H1 (cell line): ENCODE measurements around the gene MAP1B. TPM values are rescaled to one million over a fixed set of nuclear protein-coding genes. Genes with fewer than 3 reads are reported as not detected.

ENCODE experiments used
- CTCF ChIA-PET: fragments of 300-600 bp; sonication (Branson Sonifier 250); formaldehyde crosslinking; loops from one replicate; lab custom pipeline; 2021; ENCODE audit not compliant: partially characterized antibody; lab: Charles Lee
- POLR2A ChIA-PET: fragments of 300-600 bp; sonication (Branson Sonifier 250); formaldehyde crosslinking; loops from one replicate; lab custom pipeline; 2021; ENCODE audit warnings: inconsistent platforms; ENCODE audit not compliant: partially characterized antibody; lab: Charles Lee
- DNase-seq, 2 experiments: peaks; one replicate each; pipeline versions ENCODE4 v3.0.0 to v3.0.0-alpha.2; 2010 to 2022; ENCODE audit warnings: low spot score in 2 of 2, low read depth in 1 of 2, mixed read lengths in 1 of 2
- FAIRE-seq: peaks from 2 replicates; lab custom pipeline; 2011; peaks lifted over from hg19 to GRCh38; lab: Jason Lieb, UNC
- H2AFZ ChIP-seq: 2 replicates; pipeline ENCODE4 v1.8.1; 2012; ENCODE audit warnings: low read length, inconsistent platforms
- H2AK5ac ChIP-seq: 2 replicates; pipeline ENCODE4 v1.6.1; 2013; ENCODE audit warnings: low read depth, low read length
- H2BK120ac ChIP-seq: replicated peaks from 2 replicates; pipeline ENCODE3; 2013; ENCODE audit warnings: low read depth, low read length, inconsistent platforms
- H2BK12ac ChIP-seq: 2 replicates; pipeline ENCODE4 v1.6.1; 2013; ENCODE audit warnings: low read depth, low read length
- H2BK15ac ChIP-seq: 2 replicates; pipeline ENCODE4 v1.6.1; 2013; ENCODE audit warnings: low read length
- H2BK20ac ChIP-seq: 2 replicates; pipeline ENCODE4 v1.6.1; 2013; ENCODE audit warnings: low read length
- H2BK5ac ChIP-seq: 2 replicates; pipeline ENCODE4 v1.6.1; 2013; ENCODE audit warnings: low read depth, low read length
- H3K14ac ChIP-seq: 2 replicates; pipeline ENCODE4 v1.6.1; 2013; ENCODE audit warnings: inconsistent platforms; ENCODE audit not compliant: insufficient read length
- H3K18ac ChIP-seq: 2 replicates; pipeline ENCODE4 v1.6.1; 2013; ENCODE audit warnings: low read length; ENCODE audit errors: extremely low read depth
- H3K23ac ChIP-seq: 2 replicates; pipeline ENCODE4 v1.6.1; 2013; ENCODE audit warnings: inconsistent platforms; ENCODE audit not compliant: insufficient read length
- H3K23me2 ChIP-seq: 2 replicates; pipeline ENCODE4 v1.6.1; 2013; ENCODE audit warnings: low read depth, low read length
- H3K27ac ChIP-seq: 2 replicates; pipeline ENCODE4 v1.6.1; 2011; ENCODE audit warnings: low read depth, low read length, inconsistent platforms
- H3K27me3 ChIP-seq, 4 experiments: replicated peaks in 1 of 4; 1 replicate in 1 of 4; 2 replicates in 3 of 4; pipeline versions ENCODE4 v1.6.1 to v1.8.1; 2011 to 2013; ENCODE audit warnings: low read length in 3 of 4, mild to moderate bottlenecking in 3 of 4, inconsistent platforms in 2 of 4, mixed read lengths in 2 of 4, moderate library complexity in 1 of 4; ENCODE audit not compliant: control insufficient read depth in 3 of 4, insufficient read depth in 3 of 4; ENCODE audit errors: extremely low read depth in 1 of 4
- H3K36me3 ChIP-seq, 4 experiments: 2 replicates each; pipeline versions ENCODE4 v1.6.1 to v1.8.1; 2011 to 2013; ENCODE audit warnings: mild to moderate bottlenecking in 4 of 4, low read length in 3 of 4, moderate library complexity in 2 of 4, control low read depth in 1 of 4, inconsistent platforms in 1 of 4; ENCODE audit not compliant: insufficient read depth in 4 of 4, control insufficient read depth in 2 of 4
- H3K4ac ChIP-seq: replicated peaks from 2 replicates; pipeline ENCODE3; 2013; ENCODE audit warnings: low read length, low read depth, mixed read lengths, inconsistent platforms; ENCODE audit not compliant: insufficient read length
- H3K4me1 ChIP-seq, 4 experiments: replicated peaks in 1 of 4; 1 replicate in 1 of 4; 2 replicates in 3 of 4; pipeline versions ENCODE4 v1.6.1 to v1.8.1; 2011 to 2013; ENCODE audit warnings: low read length in 3 of 4, inconsistent platforms in 2 of 4, mixed read lengths in 1 of 4; ENCODE audit not compliant: insufficient read depth in 4 of 4, control insufficient read depth in 3 of 4
- H3K4me2 ChIP-seq, 2 experiments: 2 replicates each; pipeline versions ENCODE4 v1.6.1 to v1.8.1; 2011 to 2013; ENCODE audit warnings: low read depth in 2 of 2, low read length in 2 of 2, control low read depth in 1 of 2, inconsistent platforms in 1 of 2, mild to moderate bottlenecking in 1 of 2; ENCODE audit not compliant: insufficient read depth in 1 of 2
- H3K4me3 ChIP-seq, 4 experiments: fragments of 200-600, 300-600 bp in 1 of 4; sonication (generic), shearing (Covaris generic), sonication (Bioruptor Twin) in 1 of 4; 2 replicates each; pipeline versions ENCODE4 v1.5.1 to v1.8.1; 2011 to 2016; ENCODE audit warnings: low read length in 4 of 4, low read depth in 3 of 4, control low read depth in 2 of 4, inconsistent platforms in 2 of 4, mild to moderate bottlenecking in 2 of 4, mixed read lengths in 1 of 4, moderate library complexity in 1 of 4; ENCODE audit not compliant: insufficient read depth in 2 of 4; ENCODE audit errors: extremely low read depth in 1 of 4
- H3K56ac ChIP-seq: replicated peaks from 2 replicates; pipeline ENCODE3; 2013; ENCODE audit warnings: low read depth, mild to moderate bottlenecking, mixed read lengths, low read length, inconsistent platforms; ENCODE audit not compliant: insufficient read length
- H3K79me1 ChIP-seq: 2 replicates; pipeline ENCODE4 v1.6.1; 2013; ENCODE audit warnings: low read depth, low read length, control low read depth
- H3K79me2 ChIP-seq, 2 experiments: 2 replicates each; pipeline versions ENCODE4 v1.6.1 to v1.8.1; 2012 to 2013; ENCODE audit warnings: low read length in 2 of 2, mild to moderate bottlenecking in 2 of 2, inconsistent platforms in 1 of 2; ENCODE audit not compliant: insufficient read depth in 2 of 2, control insufficient read depth in 1 of 2
- H3K9ac ChIP-seq, 4 experiments: replicated peaks in 1 of 4; 1 replicate in 1 of 4; 2 replicates in 3 of 4; pipeline versions ENCODE4 v1.6.1 to v1.8.1; 2011 to 2013; ENCODE audit warnings: low read depth in 3 of 4, low read length in 3 of 4, control low read depth in 2 of 4, mild to moderate bottlenecking in 2 of 4, moderate library complexity in 2 of 4, inconsistent platforms in 1 of 4; ENCODE audit errors: extremely low read depth in 1 of 4
- H3K9me3 ChIP-seq, 2 experiments: 2 replicates each; pipeline versions ENCODE4 v1.6.1 to v1.8.1; 2012 to 2013; ENCODE audit warnings: mild to moderate bottlenecking in 2 of 2, moderate library complexity in 2 of 2, control low read depth in 1 of 2, inconsistent platforms in 1 of 2, low read depth in 1 of 2, low read length in 1 of 2, mixed read lengths in 1 of 2; ENCODE audit not compliant: insufficient read depth in 2 of 2
- H4K20me1 ChIP-seq, 2 experiments: replicated peaks in 1 of 2; 2 replicates each; pipeline versions ENCODE3 to v1.8.1; 2011 to 2013; ENCODE audit warnings: inconsistent platforms in 2 of 2, low read length in 2 of 2, mild to moderate bottlenecking in 1 of 2; ENCODE audit not compliant: insufficient read depth in 2 of 2, control insufficient read depth in 1 of 2
- H4K5ac ChIP-seq: 2 replicates; pipeline ENCODE4 v1.6.1; 2013; ENCODE audit warnings: low read length, low read depth, mixed read lengths, inconsistent platforms; ENCODE audit not compliant: insufficient read length
- H4K8ac ChIP-seq: 2 replicates; pipeline ENCODE4 v1.8.0; 2013; ENCODE audit warnings: mild to moderate bottlenecking, moderate library complexity, low read length, inconsistent platforms; ENCODE audit not compliant: insufficient read depth; ENCODE audit errors: extremely low read depth
- H4K91ac ChIP-seq: replicated peaks from 2 replicates; pipeline ENCODE3; 2013; ENCODE audit warnings: low read length, mixed read lengths, inconsistent platforms; ENCODE audit not compliant: insufficient read length
- ASH2L ChIP-seq: fragments of 200-600, 300-600 bp; sonication (generic); IDR thresholded peaks from one replicate; pipeline ENCODE4 v1.7.1; 2017; ENCODE audit warnings: low read length
- CHD1 ChIP-seq: IDR thresholded peaks from 2 replicates; pipeline ENCODE4 v1.6.1; 2012; ENCODE audit warnings: low read depth, low read length, improper control_type of control experiment
- RAD21 ChIP-seq, 2 experiments: IDR thresholded peaks in 1 of 2; conservative IDR thresholded peaks in 1 of 2; 2 replicates each; pipeline ENCODE4 v1.6.1; 2011; ENCODE audit warnings: low read depth in 2 of 2, low read length in 2 of 2, improper control_type of control experiment in 1 of 2, inconsistent platforms in 1 of 2, mild to moderate bottlenecking in 1 of 2, moderate library complexity in 1 of 2
- SIN3A ChIP-seq, 2 experiments: IDR thresholded peaks in 1 of 2; conservative IDR thresholded peaks in 1 of 2; 2 replicates each; pipeline ENCODE4 v1.6.1; 2011 to 2012; ENCODE audit warnings: low read length in 2 of 2, improper control_type of control experiment in 1 of 2, low read depth in 1 of 2, mild to moderate bottlenecking in 1 of 2
- WGBS, 2 experiments: shearing (Covaris generic) in 1 of 2; methylation state at CpG; one replicate each; pipeline versions ENCODE4 v1.1.6 to v1.1.7; 2013 to 2015; ENCODE audit warnings: low lambda C conversion rate in 2 of 2, mixed read lengths in 2 of 2, inconsistent platforms in 1 of 2, low coverage in 1 of 2, missing lambda C conversion rate in 1 of 2; ENCODE audit not compliant: insufficient replicate concordance in 2 of 2, insufficient coverage in 1 of 2, insufficient read length in 1 of 2; ENCODE audit errors: extremely low coverage in 1 of 2, missing lambda C conversion rate in 1 of 2; 5-methylcytosine and 5-hydroxymethylcytosine counted together
- polyA plus RNA-seq, 7 experiments: library from polyadenylated mRNA; depleted of rRNA in 3 of 7; stranded (reverse) in 5 of 7; unstranded in 2 of 7; fragments of >200 nt in 5 of 7; fragments of 200-250 nt in 2 of 7; gene quantifications; 1 replicate in 5 of 7; 2 replicates in 1 of 7; 4 replicates in 1 of 7; pipeline versions ENCODE4 v1.2.1 to v1.2.3, GENCODE V29; 2011 to 2013; ENCODE audit warnings: missing spikeins in 2 of 7, mixed read lengths in 2 of 7
- total RNA-seq: library from RNA; stranded (reverse); fragmentation: NEBNext Ultra II Directional; extraction: Animal tissue kit (Norgen Biotek cat#: 25700); gene quantifications from 2 replicates; pipeline ENCODE4 v1.2.1, GENCODE V29; 2021

Gene MAP1B
- total and polyA plus RNA-seq, 2 of the 8 experiments (the other 6 are each of a cell fraction or from before 2014, with no cell fraction given) = 24.5 to 120 TPM

DNA sequence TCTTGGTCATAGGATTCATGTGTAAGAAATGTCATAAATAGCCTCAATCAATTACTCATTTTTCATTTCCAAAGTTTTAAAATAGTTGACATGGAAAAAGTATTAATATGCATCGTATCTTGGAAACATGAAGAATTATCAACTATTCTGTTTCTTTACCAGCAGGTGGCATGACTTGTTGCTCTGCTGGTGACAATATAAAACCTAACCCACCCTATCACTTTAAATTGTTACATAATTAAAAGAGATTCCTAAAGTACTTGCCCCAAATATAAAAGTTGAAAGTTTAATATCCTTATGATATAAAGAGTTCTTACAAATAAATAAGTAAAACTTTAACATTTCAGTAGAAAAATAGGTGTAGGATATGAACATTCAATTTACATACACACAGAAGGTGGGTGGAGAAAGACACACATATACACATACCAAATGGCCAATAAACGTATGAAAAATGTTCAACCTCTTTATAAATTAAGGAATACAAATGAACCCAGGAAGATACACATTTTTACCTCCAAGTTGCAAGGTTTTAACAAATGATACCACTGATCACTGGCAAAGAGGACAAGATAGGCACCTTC is 30.6 kb downstream of the MAP1B start:
- ChIA-PET CTCF (interaction anchor here (1.1 kb wide), 1 partner anchor 29 kb away, joined by 4 read pairs; no protein-coding TSS in a partner anchor), POLR2A (no interaction called here)
- H3K56ac ChIP-seq = no peak overlapping the region
- peaks cover 0 to 25% of the 10 kb centered on the region in 2 experiments; a peak in 2 of 4 replicates for H3K79me2 ChIP-seq
- peaks cover 0 to 2% of the 10 kb centered on the region in 2 experiments for H4K20me1 ChIP-seq
- H3K4ac ChIP-seq = no peak overlapping the region
- H3K4me2 ChIP-seq = no peak overlapping the region
- no peaks in the 10 kb centered on the region for H3K27me3 ChIP-seq
- peaks cover 0 to 5% (median 1%) of the 10 kb centered on the region in 4 experiments; a peak in 3 of 8 replicates for H3K36me3 ChIP-seq
- no peak overlapping the region for H3K4me3 ChIP-seq
- no peaks in the 10 kb centered on the region for H3K79me1 ChIP-seq
- H3K27ac ChIP-seq = no peak overlapping the region
- 89% methylated on average over 2 of the region's 2 CpGs; no CpG with 5 or more reads in 1 of the 2 experiments for WGBS, 2 experiments
- no peak overlapping the region for H2BK12ac ChIP-seq
- FAIRE-seq (peak; percentile 32), DNase-seq (no peak)
- H3K4me1 ChIP-seq = peaks cover 0 to 3% (median 0%) of the 10 kb centered on the region in 4 experiments; a peak in 1 of 7 replicates
- no peak overlapping the region for H4K8ac ChIP-seq
- H4K91ac ChIP-seq = no peak overlapping the region
- H3K23me2 ChIP-seq = no peaks in the 10 kb centered on the region
- H4K5ac ChIP-seq = no peak overlapping the region
- H2BK15ac ChIP-seq = no peak overlapping the region
- H2AK5ac ChIP-seq = no peak overlapping the region
- no peak overlapping the region for H2BK20ac ChIP-seq
- H2AFZ ChIP-seq = no peak overlapping the region
- no peaks in the 10 kb centered on the region for H3K9me3 ChIP-seq
- no peak overlapping the region for H2BK5ac ChIP-seq
- no peak overlapping the region for H3K9ac ChIP-seq
- no peak overlapping the region for H3K23ac ChIP-seq
- no peak overlapping the region for H3K18ac ChIP-seq
- no peak overlapping the region for H3K14ac ChIP-seq
- no peak overlapping the region for H2BK120ac ChIP-seq
- TF ChIP-seq SIN3A (conservative IDR thresholded peaks at IDR 0.05 in 1 of 2, IDR thresholded peaks at IDR 0.05 in 1 of 2; ENCODE audit: low read depth in 1 of 2, low read length in 2 of 2) (no peak), ASH2L (no peak), RAD21 (IDR thresholded peaks at IDR 0.05 in 1 of 2, conservative IDR thresholded peaks at IDR 0.05 in 1 of 2; ENCODE audit: low read depth in 2 of 2, low read length in 2 of 2) (peak in 1 of 2 experiments; percentile 26; a peak in 1 of 4 replicates), CHD1 (no peak)
